Medulla oblongata (tissue), 1 donor: ENCODE results near the gene PYGB.

ENCODE experiments used
- DNase-seq: peaks from one replicate; pipeline ENCODE4 v3.0.0-alpha.2; 2015; ENCODE audit errors: extremely low spot score

The PYGB gene

GRCh38 chr20:25271486-25272222 is 23.8 kb downstream of the PYGB start:
- DNase-seq = no peak

GRCh38 chr20:25272223-25273000 is 24.5 kb downstream of the PYGB start:
- DNase-seq = peak; percentile 42

GRCh38 chr20:25273046-25273445 is 25.2 kb downstream of the PYGB start:
- DNase-seq = peak; percentile 64

GRCh38 chr20:25273541-25274358 is 25.9 kb downstream of the PYGB start:
- peak; percentile 68 for DNase-seq

GRCh38 chr20:25274481-25274880 is 26.6 kb downstream of the PYGB start:
- no peak for DNase-seq

GRCh38 chr20:25274891-25275812 is 27.3 kb downstream of the PYGB start:
- peak; percentile 35 for DNase-seq

- DNase-seq = no peak
These were observed 28.1 kb downstream of the PYGB start for GRCh38 chr20:25275813-25276532.

- DNase-seq = no peak
These were observed 28.7 kb downstream of the PYGB start for GRCh38 chr20:25276533-25277050.

GRCh38 chr20:25277051-25277801 is 29.3 kb downstream of the PYGB start:
- no peak for DNase-seq

GRCh38 chr20:25277941-25278521 is 30.1 kb downstream of the PYGB start:
- DNase-seq = no peak

- DNase-seq = no peak
These were observed 30.9 kb downstream of the PYGB start for GRCh38 chr20:25278636-25279361.

GRCh38 chr20:25279403-25279802 is 31.5 kb downstream of the PYGB start:
- DNase-seq = no peak

- DNase-seq = peak; percentile 25
These were observed 32.2 kb downstream of the PYGB start for GRCh38 chr20:25280051-25280573.

- no peak for DNase-seq
These were observed 33.0 kb downstream of the PYGB start for GRCh38 chr20:25280574-25281535.

GRCh38 chr20:25281541-25281991 is 33.7 kb downstream of the PYGB start:
- no peak for DNase-seq

GRCh38 chr20:25282034-25282781 is 34.3 kb downstream of the PYGB start:
- no peak for DNase-seq
